PC-9 (cell line): ENCODE results near the gene ATG5.

ENCODE experiments used
- EZH2 ChIP-seq: fragments of 200-600 bp; sonication (generic); IDR thresholded peaks from 2 replicates; pipeline ENCODE4 v1.8.0; 2017; ENCODE audit warnings: antibody characterized with exemption, low read depth
- TF ChIP-seq, protein P1 (sequence below): fragments of 200-600 bp; sonication (generic); conservative IDR thresholded peaks from 2 replicates; pipeline ENCODE4 v1.6.1; 2017; ENCODE audit warnings: mixed run types, antibody characterized with exemption, mild to moderate bottlenecking, moderate library complexity

DNA sequence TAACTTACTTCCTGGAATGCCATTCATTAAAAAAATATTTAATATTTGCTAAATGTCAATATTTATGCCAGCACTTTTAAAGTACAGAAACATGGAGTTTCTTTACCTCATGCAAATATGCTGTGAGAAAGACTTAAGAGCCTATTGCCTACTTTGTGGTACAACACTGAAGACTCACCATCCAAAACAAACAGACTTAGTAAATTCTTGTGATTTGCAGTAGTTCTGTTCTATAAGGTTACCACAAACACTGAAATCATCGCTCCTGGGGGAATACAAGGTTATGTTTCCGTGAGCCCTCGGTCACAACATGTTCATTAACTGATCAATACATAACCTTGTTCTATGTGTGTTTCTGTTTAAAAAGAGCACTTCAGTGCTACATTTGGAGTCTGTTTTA lies 78.3 kb downstream of the ATG5 start:
- TF ChIP-seq, protein P1, sequence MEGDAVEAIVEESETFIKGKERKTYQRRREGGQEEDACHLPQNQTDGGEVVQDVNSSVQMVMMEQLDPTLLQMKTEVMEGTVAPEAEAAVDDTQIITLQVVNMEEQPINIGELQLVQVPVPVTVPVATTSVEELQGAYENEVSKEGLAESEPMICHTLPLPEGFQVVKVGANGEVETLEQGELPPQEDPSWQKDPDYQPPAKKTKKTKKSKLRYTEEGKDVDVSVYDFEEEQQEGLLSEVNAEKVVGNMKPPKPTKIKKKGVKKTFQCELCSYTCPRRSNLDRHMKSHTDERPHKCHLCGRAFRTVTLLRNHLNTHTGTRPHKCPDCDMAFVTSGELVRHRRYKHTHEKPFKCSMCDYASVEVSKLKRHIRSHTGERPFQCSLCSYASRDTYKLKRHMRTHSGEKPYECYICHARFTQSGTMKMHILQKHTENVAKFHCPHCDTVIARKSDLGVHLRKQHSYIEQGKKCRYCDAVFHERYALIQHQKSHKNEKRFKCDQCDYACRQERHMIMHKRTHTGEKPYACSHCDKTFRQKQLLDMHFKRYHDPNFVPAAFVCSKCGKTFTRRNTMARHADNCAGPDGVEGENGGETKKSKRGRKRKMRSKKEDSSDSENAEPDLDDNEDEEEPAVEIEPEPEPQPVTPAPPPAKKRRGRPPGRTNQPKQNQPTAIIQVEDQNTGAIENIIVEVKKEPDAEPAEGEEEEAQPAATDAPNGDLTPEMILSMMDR = no peak
- no peak for TF ChIP-seq EZH2
